Measurements from ENCODE around the gene CENPF. TPM values are rescaled to one million over a fixed set of nuclear protein-coding genes. Genes with fewer than 3 reads are reported as not detected.
"Not testable (repeated sequence)": the region's sequence is repeated elsewhere in the genome, so short reads cannot be mapped to it uniquely, and the experiment has no call there.

Gene CENPF
- total RNA-seq, 4 donors from 2014 or later, result 5.0 to 7.8 (median 5.9) TPM

- TF ChIP-seq POLR2A (IDR thresholded peaks at IDR 0.05) (no peak), POLR2AphosphoS5 (IDR thresholded peaks at IDR 0.05) (no peak), EP300 (IDR thresholded peaks at IDR 0.05) (no peak), CTCF (IDR thresholded peaks at IDR 0.05) (no peak)
- no peak for DNase-seq (ENCODE audit: low spot score in 2 of 2)
Measured at GRCh38 chr1:214609692-214610091, 6.7 kb downstream of the CENPF start.

GRCh38 chr1:214610136-214610535, 7.1 kb downstream of the CENPF start:
- not testable (repeated sequence) for DNase-seq (ENCODE audit: low spot score in 2 of 2)

More at GRCh38 chr1:214609692-214610091, 6.7 kb downstream of the CENPF start:
- Histone ChIP-seq H3K27ac (no peak overlapping the region), H3K9me3 (no peaks in the 10 kb centered on the region), H3K36me3 (no peaks in the 10 kb centered on the region), H3K4me3 (no peak overlapping the region), H3K4me1 (no peaks in the 10 kb centered on the region), H3K27me3 (no peaks in the 10 kb centered on the region)
- whole genome bisulfite sequencing, result 91% methylated on average over 1 of the region's 1 CpG

GRCh38 chr1:214615109-214615508, 12.1 kb downstream of the CENPF start:
- Histone ChIP-seq H3K9me3 (no peaks in the 10 kb centered on the region), H3K4me3 (no peak overlapping the region), H3K27me3 (no peaks in the 10 kb centered on the region), H3K36me3 (no peaks in the 10 kb centered on the region), H3K27ac (no peak overlapping the region), H3K4me1 (no peaks in the 10 kb centered on the region)
- DNase-seq (ENCODE audit: low spot score in 2 of 2), result no peak
- TF ChIP-seq CTCF (IDR thresholded peaks at IDR 0.05) (no peak), POLR2AphosphoS5 (IDR thresholded peaks at IDR 0.05) (no peak), POLR2A (IDR thresholded peaks at IDR 0.05) (no peak), EP300 (IDR thresholded peaks at IDR 0.05) (no peak)
- 93% methylated on average over 6 of the region's 6 CpGs for WGBS

More at GRCh38 chr1:214610136-214610535, 7.1 kb downstream of the CENPF start:
- not testable (repeated sequence) for H3K27ac ChIP-seq, H3K4me3 ChIP-seq, H3K27me3 ChIP-seq, H3K9me3 ChIP-seq, H3K4me1 ChIP-seq, H3K36me3 ChIP-seq

DNA sequence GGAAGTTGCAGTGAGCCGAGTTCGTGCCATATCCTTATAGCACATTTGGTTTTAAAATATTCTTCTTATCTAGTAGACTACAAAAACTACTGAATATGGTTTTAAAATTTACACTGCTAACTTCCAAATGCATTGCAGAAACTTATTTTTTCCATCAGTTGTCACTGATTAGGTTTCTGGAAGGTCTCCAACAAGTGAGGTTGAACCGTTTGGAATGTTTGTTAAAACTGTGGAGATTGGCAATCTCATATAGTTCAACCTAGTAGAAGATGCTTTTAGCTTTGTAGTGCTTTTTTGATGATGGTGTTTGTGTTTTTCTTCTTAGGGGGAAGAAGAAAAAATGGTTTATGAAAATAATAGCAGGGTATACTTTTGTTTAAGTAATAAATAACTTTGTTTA, 12.9 kb downstream of the CENPF start:
- Histone ChIP-seq H3K4me1 (no peaks in the 10 kb centered on the region), H3K4me3 (no peak overlapping the region), H3K36me3 (no peaks in the 10 kb centered on the region), H3K27ac (no peak overlapping the region), H3K27me3 (no peaks in the 10 kb centered on the region), H3K9me3 (no peaks in the 10 kb centered on the region)
- no peak for DNase-seq (ENCODE audit: low spot score in 2 of 2)
- TF ChIP-seq POLR2AphosphoS5 (IDR thresholded peaks at IDR 0.05), result no peak
- TF ChIP-seq POLR2A (IDR thresholded peaks at IDR 0.05), result no peak
- no peak for TF ChIP-seq CTCF (IDR thresholded peaks at IDR 0.05)
- no peak for TF ChIP-seq EP300 (IDR thresholded peaks at IDR 0.05)
- 82% methylated on average over 3 of the region's 3 CpGs for WGBS

DNA sequence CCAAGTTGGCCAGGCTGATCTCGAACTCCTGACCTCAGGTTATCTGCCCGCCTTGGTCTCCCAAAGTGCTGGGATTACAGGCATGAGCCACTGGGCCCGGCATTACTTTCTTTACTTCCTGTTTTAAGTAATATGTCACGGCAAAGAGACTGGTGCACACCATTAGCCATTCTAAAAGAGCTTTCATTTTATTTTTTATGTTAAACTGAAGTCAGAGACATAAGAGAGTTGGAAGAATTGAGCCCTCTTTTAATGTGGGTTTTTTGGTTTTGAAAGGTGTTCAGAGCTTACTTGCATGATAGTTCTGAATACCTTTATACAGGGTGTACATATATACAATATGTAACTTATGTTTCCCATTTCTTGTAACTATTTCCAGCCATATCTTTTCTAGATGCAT, 14.3 kb downstream of the CENPF start:
- no peak overlapping the region for H3K4me3 ChIP-seq
- DNase-seq (ENCODE audit: low spot score in 2 of 2), result no peak
- H3K9me3 ChIP-seq, result no peaks in the 10 kb centered on the region
- H3K36me3 ChIP-seq, result no peaks in the 10 kb centered on the region
- H3K4me1 ChIP-seq, result no peaks in the 10 kb centered on the region
- no peak overlapping the region for H3K27ac ChIP-seq
- 91% methylated on average over 4 of the region's 4 CpGs for WGBS
- no peaks in the 10 kb centered on the region for H3K27me3 ChIP-seq
- TF ChIP-seq CTCF (IDR thresholded peaks at IDR 0.05) (no peak), POLR2A (IDR thresholded peaks at IDR 0.05) (no peak), EP300 (IDR thresholded peaks at IDR 0.05) (no peak), POLR2AphosphoS5 (IDR thresholded peaks at IDR 0.05) (no peak)

GRCh38 chr1:214617843-214618242, 14.8 kb downstream of the CENPF start:
- WGBS, result 84% methylated on average over 6 of the region's 6 CpGs
- no peaks in the 10 kb centered on the region for H3K27me3 ChIP-seq
- H3K4me1 ChIP-seq, result no peaks in the 10 kb centered on the region
- no peak for DNase-seq (ENCODE audit: low spot score in 2 of 2)
- no peaks in the 10 kb centered on the region for H3K9me3 ChIP-seq
- TF ChIP-seq POLR2AphosphoS5 (IDR thresholded peaks at IDR 0.05) (no peak), EP300 (IDR thresholded peaks at IDR 0.05) (no peak), POLR2A (IDR thresholded peaks at IDR 0.05) (no peak), CTCF (IDR thresholded peaks at IDR 0.05) (no peak)
- H3K36me3 ChIP-seq, result no peaks in the 10 kb centered on the region
- H3K27ac ChIP-seq, result no peak overlapping the region
- H3K4me3 ChIP-seq, result no peak overlapping the region

Measured in suprapubic skin (tissue), 4 donors.